ENCODE measurements around the gene KCNH2. TPM values are rescaled to one million over a fixed set of nuclear protein-coding genes. Genes with fewer than 3 reads are reported as not detected.
A peak's percentile ranks its signal among the peaks of the same experiment; 100 is the strongest.

The KCNH2 gene
- total RNA-seq, 4 donors from 2014 or later, result 0.33 to 0.93 (median 0.63) TPM

DNA sequence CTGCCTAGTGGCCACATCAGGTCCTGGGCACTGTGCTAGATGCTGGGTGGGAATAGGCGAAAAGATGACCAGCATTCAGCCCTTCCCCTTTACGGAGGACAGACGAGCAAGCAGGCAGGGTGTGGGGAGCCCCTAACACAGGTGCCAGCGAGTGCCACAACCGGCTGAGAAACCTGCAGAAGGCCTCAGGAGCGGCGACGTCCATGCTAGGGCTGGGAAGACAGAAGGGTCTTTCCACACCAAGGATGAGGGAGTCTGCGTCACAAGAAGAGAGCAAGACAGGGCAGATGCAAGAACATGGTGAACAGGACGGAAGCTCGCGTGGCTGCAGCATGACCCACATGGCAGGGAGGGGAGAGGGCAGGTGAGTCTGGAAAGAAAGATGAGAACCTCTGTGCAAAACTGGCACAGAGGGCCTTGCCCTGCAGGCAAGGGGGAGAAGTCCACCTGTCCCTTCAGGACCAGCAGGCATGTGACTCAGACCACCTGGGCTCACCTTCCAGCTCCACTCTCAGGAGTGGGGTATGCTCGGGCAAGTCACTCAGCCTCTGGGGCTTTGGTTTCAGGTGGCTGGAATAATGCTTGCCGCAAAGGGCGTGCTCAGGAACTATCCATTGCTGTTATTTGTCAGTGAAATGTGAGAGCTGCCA, 36.6 kb downstream of the KCNH2 start:
- WGBS, 2 donors, result 90 to 92% methylated on average over 15 of the region's 15 CpGs
- Histone ChIP-seq H3K27ac (no peak overlapping the region), H3K4me1 (peaks cover 0 to 9% of the 10 kb centered on the region in 2 donors), H3K27me3 (no peaks in the 10 kb centered on the region), H3K36me3 (no peaks in the 10 kb centered on the region), H3K4me3 (replicated peaks in 1 of 3) (no peak overlapping the region), H3K9me3 (no peaks in the 10 kb centered on the region)
- no peak for TF ChIP-seq POLR2A (IDR thresholded peaks at IDR 0.05)
- TF ChIP-seq, protein P1, sequence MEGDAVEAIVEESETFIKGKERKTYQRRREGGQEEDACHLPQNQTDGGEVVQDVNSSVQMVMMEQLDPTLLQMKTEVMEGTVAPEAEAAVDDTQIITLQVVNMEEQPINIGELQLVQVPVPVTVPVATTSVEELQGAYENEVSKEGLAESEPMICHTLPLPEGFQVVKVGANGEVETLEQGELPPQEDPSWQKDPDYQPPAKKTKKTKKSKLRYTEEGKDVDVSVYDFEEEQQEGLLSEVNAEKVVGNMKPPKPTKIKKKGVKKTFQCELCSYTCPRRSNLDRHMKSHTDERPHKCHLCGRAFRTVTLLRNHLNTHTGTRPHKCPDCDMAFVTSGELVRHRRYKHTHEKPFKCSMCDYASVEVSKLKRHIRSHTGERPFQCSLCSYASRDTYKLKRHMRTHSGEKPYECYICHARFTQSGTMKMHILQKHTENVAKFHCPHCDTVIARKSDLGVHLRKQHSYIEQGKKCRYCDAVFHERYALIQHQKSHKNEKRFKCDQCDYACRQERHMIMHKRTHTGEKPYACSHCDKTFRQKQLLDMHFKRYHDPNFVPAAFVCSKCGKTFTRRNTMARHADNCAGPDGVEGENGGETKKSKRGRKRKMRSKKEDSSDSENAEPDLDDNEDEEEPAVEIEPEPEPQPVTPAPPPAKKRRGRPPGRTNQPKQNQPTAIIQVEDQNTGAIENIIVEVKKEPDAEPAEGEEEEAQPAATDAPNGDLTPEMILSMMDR (IDR thresholded peaks at IDR 0.05), result no peak
- DNase-seq, result no peak
- intact Hi-C loops (cut with DNase I), result no loop called here

DNA sequence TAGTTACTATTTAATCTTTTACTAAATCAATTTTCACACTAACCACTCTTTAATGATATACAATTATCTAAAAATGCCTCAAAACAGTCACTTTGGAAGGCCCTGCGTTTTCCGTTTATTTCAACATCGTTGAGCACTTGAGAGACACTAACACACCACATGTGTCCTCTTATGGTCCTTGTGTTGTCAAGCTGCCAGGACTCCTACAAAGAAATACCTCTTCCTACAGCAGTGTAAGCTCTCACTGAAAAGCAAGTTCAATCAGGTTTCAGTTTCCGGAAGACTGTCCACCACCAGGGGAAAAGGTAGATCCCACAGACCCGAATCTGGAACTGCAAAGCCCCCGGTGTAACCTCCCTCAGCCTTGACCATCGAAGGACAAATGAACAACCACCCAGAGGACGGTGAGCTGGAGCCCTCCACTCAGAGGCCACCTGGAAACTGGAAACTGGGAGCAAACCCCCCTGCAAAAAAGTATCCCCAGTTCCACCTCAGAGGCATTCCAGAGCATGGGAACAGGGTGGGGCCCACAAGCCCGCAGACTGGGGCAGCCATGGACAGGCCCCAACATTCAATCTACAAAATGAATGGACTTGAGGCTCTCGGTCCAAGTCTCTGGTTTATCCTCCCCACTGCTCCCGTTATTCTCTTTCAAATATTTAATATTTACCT, 37.6 kb downstream of the KCNH2 start:
- no peaks in the 10 kb centered on the region for H3K27me3 ChIP-seq
- H3K4me3 ChIP-seq (replicated peaks in 1 of 3), result no peak overlapping the region
- H3K4me1 ChIP-seq, result peaks cover 0 to 9% of the 10 kb centered on the region in 2 donors
- H3K36me3 ChIP-seq, result no peaks in the 10 kb centered on the region
- H3K27ac ChIP-seq, result no peak overlapping the region
- 50 to 54% methylated on average over 11 of the region's 11 CpGs for WGBS, 2 donors
- intact Hi-C loops (cut with DNase I), result no loop called here
- TF ChIP-seq, protein P1 (IDR thresholded peaks at IDR 0.05), result no peak
- no peak for TF ChIP-seq POLR2A (IDR thresholded peaks at IDR 0.05)
- DNase-seq, result peak; percentile 65
- H3K9me3 ChIP-seq, result no peaks in the 10 kb centered on the region

GRCh38 chr7:150939466-150939865, 38.7 kb downstream of the KCNH2 start:
- no peak for DNase-seq

DNA sequence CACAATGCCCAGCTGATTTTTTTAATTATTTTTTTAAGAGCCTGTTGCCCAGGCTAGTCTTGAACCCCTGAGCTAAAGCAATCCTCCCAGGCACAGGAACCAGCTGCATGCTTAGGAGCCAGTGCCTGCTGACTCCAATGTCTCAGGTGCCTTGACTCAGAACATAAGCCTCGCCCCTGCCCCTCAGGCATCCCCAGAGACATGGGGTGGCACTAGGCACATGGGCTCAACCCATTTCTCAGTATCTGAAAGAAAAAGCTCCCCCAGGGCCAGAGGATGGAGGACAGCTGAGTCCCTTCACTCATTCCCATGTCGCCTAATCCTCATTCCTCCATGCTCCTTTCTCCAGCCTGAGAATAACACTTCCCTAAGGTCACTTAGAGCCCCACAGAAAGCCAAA, 39.1 kb downstream of the KCNH2 start:
- no peak for DNase-seq
- WGBS, 2 donors, result 88 to 100% methylated on average over 1 to 2 of the region's 2 CpGs
- H3K4me1 ChIP-seq, result peaks cover 0 to 9% of the 10 kb centered on the region in 2 donors
- no peaks in the 10 kb centered on the region for H3K27me3 ChIP-seq
- no peak overlapping the region for H3K27ac ChIP-seq
- no peak for TF ChIP-seq POLR2A (IDR thresholded peaks at IDR 0.05)
- TF ChIP-seq, protein P1 (IDR thresholded peaks at IDR 0.05), result no peak
- H3K9me3 ChIP-seq, result no peaks in the 10 kb centered on the region
- intact Hi-C loops (cut with DNase I), result no loop called here
- H3K36me3 ChIP-seq, result no peaks in the 10 kb centered on the region
- no peak overlapping the region for H3K4me3 ChIP-seq (replicated peaks in 1 of 3)

More at GRCh38 chr7:150939466-150939865, 38.7 kb downstream of the KCNH2 start:
- H3K36me3 ChIP-seq, result no peaks in the 10 kb centered on the region
- H3K4me1 ChIP-seq, result peaks cover 0 to 9% of the 10 kb centered on the region in 2 donors
- no peak overlapping the region for H3K4me3 ChIP-seq (replicated peaks in 1 of 3)
- H3K9me3 ChIP-seq, result no peaks in the 10 kb centered on the region
- no peak overlapping the region for H3K27ac ChIP-seq
- intact Hi-C loops (cut with DNase I), result no loop called here
- H3K27me3 ChIP-seq, result no peaks in the 10 kb centered on the region
- TF ChIP-seq, protein P1 (IDR thresholded peaks at IDR 0.05), result no peak
- no peak for TF ChIP-seq POLR2A (IDR thresholded peaks at IDR 0.05)

DNA sequence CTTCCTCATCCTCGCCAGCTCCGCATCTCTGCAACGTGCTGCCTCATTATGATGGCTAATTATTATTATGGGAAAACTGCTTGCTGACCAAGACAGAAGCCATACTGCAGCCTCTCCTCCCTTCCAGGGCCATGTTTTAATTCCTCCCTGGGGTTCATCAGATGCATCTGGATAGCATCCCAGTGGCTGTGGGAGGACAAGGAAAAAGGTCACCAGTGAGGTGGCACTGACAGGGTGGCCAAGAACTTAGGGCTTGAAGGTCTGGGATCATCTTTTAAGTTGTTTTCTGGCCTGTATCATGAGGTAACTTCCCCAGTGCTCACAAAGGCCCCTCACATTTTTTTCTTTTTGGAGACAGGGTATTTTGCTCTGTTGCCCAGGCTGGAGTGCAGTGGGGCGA, 39.6 kb downstream of the KCNH2 start:
- no peak overlapping the region for H3K4me3 ChIP-seq (replicated peaks in 1 of 3)
- H3K9me3 ChIP-seq, result no peaks in the 10 kb centered on the region
- no peak for DNase-seq
- H3K27me3 ChIP-seq, result no peaks in the 10 kb centered on the region
- H3K4me1 ChIP-seq, result peaks cover 0 to 9% of the 10 kb centered on the region in 2 donors
- 49 to 81% methylated on average over 4 of the region's 4 CpGs for WGBS, 2 donors
- no peak for TF ChIP-seq POLR2A (IDR thresholded peaks at IDR 0.05)
- TF ChIP-seq, protein P1 (IDR thresholded peaks at IDR 0.05), result no peak
- no peaks in the 10 kb centered on the region for H3K36me3 ChIP-seq
- intact Hi-C loops (cut with DNase I), result no loop called here
- no peak overlapping the region for H3K27ac ChIP-seq

Measured in thyroid gland (tissue), 4 donors.